H1 (cell line): ENCODE measurements around the gene SCAI. TPM values are rescaled to one million over a fixed set of nuclear protein-coding genes. Genes with fewer than 3 reads are reported as not detected.

Source experiments
- CTCF ChIA-PET: fragments of 300-600 bp; sonication (Branson Sonifier 250); formaldehyde crosslinking; loops from one replicate; lab custom pipeline; 2021; ENCODE audit not compliant: partially characterized antibody; lab: Charles Lee
- POLR2A ChIA-PET: fragments of 300-600 bp; sonication (Branson Sonifier 250); formaldehyde crosslinking; loops from one replicate; lab custom pipeline; 2021; ENCODE audit warnings: inconsistent platforms; ENCODE audit not compliant: partially characterized antibody; lab: Charles Lee
- DNase-seq, 2 experiments: peaks; one replicate each; pipeline versions ENCODE4 v3.0.0 to v3.0.0-alpha.2; 2010 to 2022; ENCODE audit warnings: low spot score in 2 of 2, low read depth in 1 of 2, mixed read lengths in 1 of 2
- FAIRE-seq: peaks from 2 replicates; lab custom pipeline; 2011; peaks lifted over from hg19 to GRCh38; lab: Jason Lieb, UNC
- H2AFZ ChIP-seq: 2 replicates; pipeline ENCODE4 v1.8.1; 2012; ENCODE audit warnings: low read length, inconsistent platforms
- H2AK5ac ChIP-seq: 2 replicates; pipeline ENCODE4 v1.6.1; 2013; ENCODE audit warnings: low read depth, low read length
- H2BK120ac ChIP-seq: replicated peaks from 2 replicates; pipeline ENCODE3; 2013; ENCODE audit warnings: low read depth, low read length, inconsistent platforms
- H2BK12ac ChIP-seq: 2 replicates; pipeline ENCODE4 v1.6.1; 2013; ENCODE audit warnings: low read depth, low read length
- H2BK15ac ChIP-seq: 2 replicates; pipeline ENCODE4 v1.6.1; 2013; ENCODE audit warnings: low read length
- H2BK20ac ChIP-seq: 2 replicates; pipeline ENCODE4 v1.6.1; 2013; ENCODE audit warnings: low read length
- H2BK5ac ChIP-seq: 2 replicates; pipeline ENCODE4 v1.6.1; 2013; ENCODE audit warnings: low read depth, low read length
- H3K14ac ChIP-seq: 2 replicates; pipeline ENCODE4 v1.6.1; 2013; ENCODE audit warnings: inconsistent platforms; ENCODE audit not compliant: insufficient read length
- H3K18ac ChIP-seq: 2 replicates; pipeline ENCODE4 v1.6.1; 2013; ENCODE audit warnings: low read length; ENCODE audit errors: extremely low read depth
- H3K23ac ChIP-seq: 2 replicates; pipeline ENCODE4 v1.6.1; 2013; ENCODE audit warnings: inconsistent platforms; ENCODE audit not compliant: insufficient read length
- H3K23me2 ChIP-seq: 2 replicates; pipeline ENCODE4 v1.6.1; 2013; ENCODE audit warnings: low read depth, low read length
- H3K27ac ChIP-seq: 2 replicates; pipeline ENCODE4 v1.6.1; 2011; ENCODE audit warnings: low read depth, low read length, inconsistent platforms
- H3K27me3 ChIP-seq, 4 experiments: replicated peaks in 1 of 4; 1 replicate in 1 of 4; 2 replicates in 3 of 4; pipeline versions ENCODE4 v1.6.1 to v1.8.1; 2011 to 2013; ENCODE audit warnings: low read length in 3 of 4, mild to moderate bottlenecking in 3 of 4, inconsistent platforms in 2 of 4, mixed read lengths in 2 of 4, moderate library complexity in 1 of 4; ENCODE audit not compliant: control insufficient read depth in 3 of 4, insufficient read depth in 3 of 4; ENCODE audit errors: extremely low read depth in 1 of 4
- H3K36me3 ChIP-seq, 4 experiments: 2 replicates each; pipeline versions ENCODE4 v1.6.1 to v1.8.1; 2011 to 2013; ENCODE audit warnings: mild to moderate bottlenecking in 4 of 4, low read length in 3 of 4, moderate library complexity in 2 of 4, control low read depth in 1 of 4, inconsistent platforms in 1 of 4; ENCODE audit not compliant: insufficient read depth in 4 of 4, control insufficient read depth in 2 of 4
- H3K4ac ChIP-seq: replicated peaks from 2 replicates; pipeline ENCODE3; 2013; ENCODE audit warnings: low read length, low read depth, mixed read lengths, inconsistent platforms; ENCODE audit not compliant: insufficient read length
- H3K4me1 ChIP-seq, 4 experiments: replicated peaks in 1 of 4; 1 replicate in 1 of 4; 2 replicates in 3 of 4; pipeline versions ENCODE4 v1.6.1 to v1.8.1; 2011 to 2013; ENCODE audit warnings: low read length in 3 of 4, inconsistent platforms in 2 of 4, mixed read lengths in 1 of 4; ENCODE audit not compliant: insufficient read depth in 4 of 4, control insufficient read depth in 3 of 4
- H3K4me2 ChIP-seq, 2 experiments: 2 replicates each; pipeline versions ENCODE4 v1.6.1 to v1.8.1; 2011 to 2013; ENCODE audit warnings: low read depth in 2 of 2, low read length in 2 of 2, control low read depth in 1 of 2, inconsistent platforms in 1 of 2, mild to moderate bottlenecking in 1 of 2; ENCODE audit not compliant: insufficient read depth in 1 of 2
- H3K4me3 ChIP-seq, 4 experiments: fragments of 200-600, 300-600 bp in 1 of 4; sonication (generic), shearing (Covaris generic), sonication (Bioruptor Twin) in 1 of 4; 2 replicates each; pipeline versions ENCODE4 v1.5.1 to v1.8.1; 2011 to 2016; ENCODE audit warnings: low read length in 4 of 4, low read depth in 3 of 4, control low read depth in 2 of 4, inconsistent platforms in 2 of 4, mild to moderate bottlenecking in 2 of 4, mixed read lengths in 1 of 4, moderate library complexity in 1 of 4; ENCODE audit not compliant: insufficient read depth in 2 of 4; ENCODE audit errors: extremely low read depth in 1 of 4
- H3K56ac ChIP-seq: replicated peaks from 2 replicates; pipeline ENCODE3; 2013; ENCODE audit warnings: low read depth, mild to moderate bottlenecking, mixed read lengths, low read length, inconsistent platforms; ENCODE audit not compliant: insufficient read length
- H3K79me1 ChIP-seq: 2 replicates; pipeline ENCODE4 v1.6.1; 2013; ENCODE audit warnings: low read depth, low read length, control low read depth
- H3K79me2 ChIP-seq, 2 experiments: 2 replicates each; pipeline versions ENCODE4 v1.6.1 to v1.8.1; 2012 to 2013; ENCODE audit warnings: low read length in 2 of 2, mild to moderate bottlenecking in 2 of 2, inconsistent platforms in 1 of 2; ENCODE audit not compliant: insufficient read depth in 2 of 2, control insufficient read depth in 1 of 2
- H3K9ac ChIP-seq, 4 experiments: replicated peaks in 1 of 4; 1 replicate in 1 of 4; 2 replicates in 3 of 4; pipeline versions ENCODE4 v1.6.1 to v1.8.1; 2011 to 2013; ENCODE audit warnings: low read depth in 3 of 4, low read length in 3 of 4, control low read depth in 2 of 4, mild to moderate bottlenecking in 2 of 4, moderate library complexity in 2 of 4, inconsistent platforms in 1 of 4; ENCODE audit errors: extremely low read depth in 1 of 4
- H3K9me3 ChIP-seq, 2 experiments: 2 replicates each; pipeline versions ENCODE4 v1.6.1 to v1.8.1; 2012 to 2013; ENCODE audit warnings: mild to moderate bottlenecking in 2 of 2, moderate library complexity in 2 of 2, control low read depth in 1 of 2, inconsistent platforms in 1 of 2, low read depth in 1 of 2, low read length in 1 of 2, mixed read lengths in 1 of 2; ENCODE audit not compliant: insufficient read depth in 2 of 2
- H4K20me1 ChIP-seq, 2 experiments: replicated peaks in 1 of 2; 2 replicates each; pipeline versions ENCODE3 to v1.8.1; 2011 to 2013; ENCODE audit warnings: inconsistent platforms in 2 of 2, low read length in 2 of 2, mild to moderate bottlenecking in 1 of 2; ENCODE audit not compliant: insufficient read depth in 2 of 2, control insufficient read depth in 1 of 2
- H4K5ac ChIP-seq: 2 replicates; pipeline ENCODE4 v1.6.1; 2013; ENCODE audit warnings: low read length, low read depth, mixed read lengths, inconsistent platforms; ENCODE audit not compliant: insufficient read length
- H4K8ac ChIP-seq: 2 replicates; pipeline ENCODE4 v1.8.0; 2013; ENCODE audit warnings: mild to moderate bottlenecking, moderate library complexity, low read length, inconsistent platforms; ENCODE audit not compliant: insufficient read depth; ENCODE audit errors: extremely low read depth
- H4K91ac ChIP-seq: replicated peaks from 2 replicates; pipeline ENCODE3; 2013; ENCODE audit warnings: low read length, mixed read lengths, inconsistent platforms; ENCODE audit not compliant: insufficient read length
- CHD1 ChIP-seq: IDR thresholded peaks from 2 replicates; pipeline ENCODE4 v1.6.1; 2012; ENCODE audit warnings: low read depth, low read length, improper control_type of control experiment
- KDM1A ChIP-seq: fragments of 200-600, 300-600 bp; sonication (generic); IDR thresholded peaks from 2 replicates; pipeline ENCODE4 v1.7.1; 2016; ENCODE audit warnings: mild to moderate bottlenecking, low read length, borderline replicate concordance
- NANOG ChIP-seq: IDR thresholded peaks from 2 replicates; pipeline ENCODE4 v1.6.1; 2011; ENCODE audit warnings: low read length, low read depth, mild to moderate bottlenecking, inconsistent platforms; ENCODE audit not compliant: insufficient read depth, poor library complexity, severe bottlenecking
- RBBP5 ChIP-seq: IDR thresholded peaks from 2 replicates; pipeline ENCODE4 v1.7.1; 2012; ENCODE audit warnings: low read depth, mild to moderate bottlenecking, inconsistent platforms, low read length, moderate library complexity, borderline replicate concordance
- SAP30 ChIP-seq: fragments of 300-600 bp; sonication (generic); IDR thresholded peaks from 2 replicates; pipeline ENCODE4 v1.7.1; 2012; ENCODE audit warnings: low read length, moderate library complexity, mild to moderate bottlenecking, inconsistent platforms; ENCODE audit not compliant: insufficient read depth, insufficient replicate concordance
- SP1 ChIP-seq: IDR thresholded peaks from 2 replicates; pipeline ENCODE4 v1.6.1; 2011; ENCODE audit warnings: low read depth, low read length
- WGBS, 2 experiments: shearing (Covaris generic) in 1 of 2; methylation state at CpG; one replicate each; pipeline versions ENCODE4 v1.1.6 to v1.1.7; 2013 to 2015; ENCODE audit warnings: low lambda C conversion rate in 2 of 2, mixed read lengths in 2 of 2, inconsistent platforms in 1 of 2, low coverage in 1 of 2, missing lambda C conversion rate in 1 of 2; ENCODE audit not compliant: insufficient replicate concordance in 2 of 2, insufficient coverage in 1 of 2, insufficient read length in 1 of 2; ENCODE audit errors: extremely low coverage in 1 of 2, missing lambda C conversion rate in 1 of 2; 5-methylcytosine and 5-hydroxymethylcytosine counted together
- polyA plus RNA-seq, 7 experiments: library from polyadenylated mRNA; depleted of rRNA in 3 of 7; stranded (reverse) in 5 of 7; unstranded in 2 of 7; fragments of >200 nt in 5 of 7; fragments of 200-250 nt in 2 of 7; gene quantifications; 1 replicate in 5 of 7; 2 replicates in 1 of 7; 4 replicates in 1 of 7; pipeline versions ENCODE4 v1.2.1 to v1.2.3, GENCODE V29; 2011 to 2013; ENCODE audit warnings: missing spikeins in 2 of 7, mixed read lengths in 2 of 7
- total RNA-seq: library from RNA; stranded (reverse); fragmentation: NEBNext Ultra II Directional; extraction: Animal tissue kit (Norgen Biotek cat#: 25700); gene quantifications from 2 replicates; pipeline ENCODE4 v1.2.1, GENCODE V29; 2021

Gene SCAI
- total and polyA plus RNA-seq, 2 of the 8 experiments (the other 6 are each of a cell fraction or from before 2014, with no cell fraction given): 6.4 to 19.8 TPM

DNA sequence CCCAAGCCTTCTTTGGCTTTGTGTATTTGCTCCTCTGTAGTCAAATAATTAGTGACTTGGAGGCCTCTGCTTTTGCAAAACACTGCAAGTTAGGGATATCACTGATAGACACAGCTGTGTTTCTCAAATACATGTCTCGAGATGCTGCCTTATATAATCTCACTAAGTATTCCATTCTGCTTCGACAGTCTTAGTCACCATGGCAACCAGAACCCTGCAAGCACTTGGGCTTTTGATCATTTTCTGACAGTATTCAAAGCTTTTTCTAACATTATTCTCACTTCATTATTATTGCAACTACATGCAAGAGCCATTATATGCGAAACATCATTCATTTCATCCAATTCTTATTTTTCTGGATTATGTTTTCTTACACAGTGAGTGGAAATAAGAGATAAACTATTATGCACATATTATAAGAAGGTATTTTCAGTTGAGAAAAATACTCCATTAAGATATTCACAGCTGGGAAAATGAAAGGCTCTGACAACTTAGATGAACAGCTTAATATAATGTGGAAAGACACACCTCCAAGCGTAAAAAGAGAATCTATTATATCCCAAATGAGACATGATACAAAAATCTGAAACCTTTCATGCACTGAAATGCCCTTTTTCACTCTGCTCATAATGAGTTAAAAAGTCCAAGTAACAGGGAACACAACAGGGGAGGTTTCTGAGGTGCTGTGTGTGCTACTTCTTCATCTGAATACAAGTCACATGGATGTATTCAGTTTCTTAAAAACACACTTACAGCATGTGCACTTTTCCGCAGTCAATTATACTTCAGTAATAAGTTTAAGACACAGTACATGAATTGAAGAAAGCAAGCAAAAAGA is 93.9 kb downstream of the SCAI start:
- no peak overlapping the region for H3K9ac ChIP-seq

More for the DNA sequence above, 93.9 kb downstream of the SCAI start:
- Histone ChIP-seq H3K27me3 (no peaks in the 10 kb centered on the region), H2AK5ac (no peak overlapping the region), H3K9me3 (no peaks in the 10 kb centered on the region), H3K79me1 (no peaks in the 10 kb centered on the region), H2AFZ (no peak overlapping the region), H2BK15ac (no peak overlapping the region), H3K4ac (no peak overlapping the region), H3K56ac (no peak overlapping the region), H3K79me2 (peaks cover 0 to 3% of the 10 kb centered on the region in 2 experiments; a peak in 1 of 4 replicates), H4K8ac (no peak overlapping the region), H4K5ac (no peak overlapping the region), H3K27ac (no peak overlapping the region), H3K18ac (no peak overlapping the region), H2BK5ac (no peak overlapping the region), H2BK120ac (no peak overlapping the region), H3K4me2 (no peak overlapping the region), H4K20me1 (peaks cover 0 to 1% of the 10 kb centered on the region in 2 experiments), H3K4me3 (no peak overlapping the region), H4K91ac (no peak overlapping the region), H3K23ac (no peak overlapping the region), H3K14ac (no peak overlapping the region), H2BK20ac (no peak overlapping the region), H3K4me1 (no peaks in the 10 kb centered on the region), H3K23me2 (no peaks in the 10 kb centered on the region), H3K36me3 (peaks cover 0 to 2% (median 0%) of the 10 kb centered on the region in 4 experiments; a peak in 1 of 8 replicates), H2BK12ac (no peak overlapping the region)
- ChIA-PET POLR2A (no interaction called here), CTCF (no interaction called here)
- TF ChIP-seq NANOG (no peak), SAP30 (no peak), CHD1 (no peak), RBBP5 (no peak), SP1 (no peak), KDM1A (no peak)
- FAIRE-seq (no peak), DNase-seq (no peak)
- 91% methylated on average over 5 of the region's 5 CpGs; no CpG with 5 or more reads in 1 of the 2 experiments for WGBS, 2 experiments
